Activated naive CD4-positive, alpha-beta T cell treated with anti-CD3 and anti-CD28 coated beads, Interleukin-2, amount 10 ng/mL, durations not matched to agents 7 days and 5 days (primary cell): ENCODE measurements around the gene STRADA.

Experiments
- CTCF ChIA-PET: fragments of 350-600 bp; sonication (Branson Sonifier 250); formaldehyde crosslinking; loops from one replicate; lab custom pipeline; 2021; ENCODE audit warnings: antibody characterized with exemption; lab: Charles Lee
- DNase-seq: peaks from one replicate; pipeline ENCODE4 v3.0.0-alpha.2; 2020
- H3K27ac Mint-ChIP-seq: one replicate; pipeline ENCODE4 v1.8.0; 2021; ENCODE audit warnings: mild to moderate bottlenecking, moderate library complexity, mixed read lengths
- H3K27me3 Mint-ChIP-seq: one replicate; pipeline ENCODE4 v1.8.0; 2021; ENCODE audit warnings: mild to moderate bottlenecking, mixed read lengths
- H3K36me3 Mint-ChIP-seq: one replicate; pipeline ENCODE4 v1.8.0; 2021; ENCODE audit warnings: mixed read lengths
- H3K4me1 Mint-ChIP-seq: one replicate; pipeline ENCODE4 v1.8.0; 2021; ENCODE audit warnings: mixed read lengths
- H3K4me3 Mint-ChIP-seq: one replicate; pipeline ENCODE4 v1.8.0; 2021; ENCODE audit warnings: mild to moderate bottlenecking, moderate library complexity, mixed read lengths
- H3K9me3 Mint-ChIP-seq: one replicate; pipeline ENCODE4 v1.8.0; 2021; ENCODE audit warnings: mixed read lengths

The STRADA gene

DNA sequence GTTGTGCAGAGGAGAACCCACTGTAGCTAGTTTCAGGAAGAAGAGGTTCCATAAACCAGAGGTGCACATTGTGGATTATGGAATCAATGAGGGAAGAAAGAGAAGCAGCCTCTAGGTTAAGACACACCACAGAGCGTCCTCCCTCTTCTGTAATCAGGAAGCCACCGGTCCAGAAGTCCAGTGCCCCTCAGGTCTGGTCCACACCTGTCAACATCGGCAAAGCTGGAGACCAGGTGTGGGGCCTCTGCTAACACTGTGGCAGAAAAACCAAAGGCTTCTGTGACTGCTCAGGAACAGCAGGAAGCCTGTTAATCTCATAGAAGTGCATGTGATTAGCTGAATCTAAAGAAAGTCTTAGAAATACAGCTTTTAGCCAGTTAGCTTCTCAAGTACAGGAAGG is 65.0 kb downstream of the STRADA start:
- peak overlapping the region; percentile 17 for H3K27ac Mint-ChIP-seq
- no peak for DNase-seq
- H3K27me3 Mint-ChIP-seq, result no peaks in the 10 kb centered on the region
- no peaks in the 10 kb centered on the region for H3K4me1 Mint-ChIP-seq
- H3K4me3 Mint-ChIP-seq, result no peak overlapping the region
- no peaks in the 10 kb centered on the region for H3K9me3 Mint-ChIP-seq
- CTCF ChIA-PET, result interaction anchor here (1.2 kb wide), 2 partner anchors 8 to 34 kb away, joined by 3 to 5 read pairs; no protein-coding TSS in a partner anchor
- peaks cover 18% of the 10 kb centered on the region for H3K36me3 Mint-ChIP-seq

DNA sequence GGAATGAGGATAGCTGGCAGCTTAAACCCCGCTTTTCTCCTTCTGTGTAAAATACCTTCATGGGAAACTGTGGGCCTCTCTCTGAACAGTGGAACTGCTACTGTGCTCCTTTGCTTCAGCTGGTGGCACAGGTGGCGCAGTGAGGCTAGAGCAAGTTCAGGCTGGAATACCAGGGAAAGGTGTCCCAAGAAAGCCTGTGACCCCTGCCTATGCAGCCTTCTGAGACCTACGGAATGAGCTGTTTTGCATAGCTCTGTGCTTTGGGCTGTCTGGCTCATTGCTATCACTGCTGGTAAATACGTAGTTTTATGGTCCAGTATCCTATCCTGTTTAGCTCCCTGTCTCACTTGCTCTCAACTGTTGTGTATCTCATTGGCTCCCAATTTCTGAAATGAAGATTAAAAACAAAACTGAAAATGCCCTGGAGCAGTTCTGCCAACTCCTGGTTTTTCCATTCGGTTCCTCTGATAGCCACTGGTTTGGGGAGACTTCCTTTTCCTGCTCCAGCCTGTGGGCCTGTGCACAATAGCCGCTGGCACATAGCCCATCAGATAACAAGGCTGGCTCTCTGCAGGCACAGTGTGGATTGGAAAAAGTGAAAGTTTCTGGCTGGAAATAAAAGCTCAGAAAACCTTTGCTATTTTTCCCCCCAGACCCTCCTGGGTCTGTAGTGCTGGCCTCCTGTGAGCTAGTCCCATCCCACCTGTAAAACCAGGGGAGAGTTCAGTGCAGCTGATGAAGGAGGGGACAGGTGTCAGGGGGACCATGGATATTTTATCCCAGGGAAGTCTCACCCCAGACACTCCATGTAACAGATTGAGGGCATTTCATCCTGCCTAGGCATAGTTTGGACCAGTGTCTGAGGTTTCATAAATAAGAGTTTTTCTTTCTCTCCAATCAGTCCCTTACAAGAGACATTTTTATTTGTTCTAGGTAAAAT is 65.7 kb downstream of the STRADA start:
- no peaks in the 10 kb centered on the region for H3K27me3 Mint-ChIP-seq
- peaks cover 16% of the 10 kb centered on the region for H3K36me3 Mint-ChIP-seq
- CTCF ChIA-PET, result interaction anchor here (1.1 to 1.2 kb wide), 2 partner anchors 15 to 35 kb away, joined by 3 read pairs; no protein-coding TSS in a partner anchor
- no peaks in the 10 kb centered on the region for H3K9me3 Mint-ChIP-seq
- H3K4me3 Mint-ChIP-seq, result no peak overlapping the region
- H3K4me1 Mint-ChIP-seq, result no peaks in the 10 kb centered on the region
- DNase-seq, result no peak
- no peak overlapping the region for H3K27ac Mint-ChIP-seq

DNA sequence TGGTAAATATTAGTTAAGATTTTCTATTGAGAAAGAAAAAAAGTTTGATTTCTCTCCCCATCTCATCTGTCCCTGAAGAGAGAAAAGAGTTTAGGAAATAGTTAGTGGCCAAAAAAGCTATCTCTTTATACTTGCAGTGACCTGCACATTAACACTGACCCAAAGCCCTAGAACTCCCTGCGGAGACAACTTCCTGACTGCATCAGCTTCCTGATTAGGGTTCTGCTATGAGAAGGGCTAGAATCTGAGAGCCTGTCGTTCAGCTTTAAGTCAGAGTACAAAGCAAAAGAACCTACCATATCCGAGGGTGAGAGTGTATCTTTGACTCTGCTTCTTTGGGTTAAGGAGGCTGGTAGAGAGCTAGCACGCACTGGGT is 66.4 kb downstream of the STRADA start:
- Mint-ChIP-seq H3K4me1 (no peaks in the 10 kb centered on the region), H3K27ac (no peak overlapping the region), H3K4me3 (no peak overlapping the region), H3K27me3 (no peaks in the 10 kb centered on the region), H3K9me3 (no peaks in the 10 kb centered on the region), H3K36me3 (peaks cover 19% of the 10 kb centered on the region)
- CTCF ChIA-PET, result interaction anchor here (1.1 kb wide), 1 partner anchor 15 kb away, joined by 3 read pairs; no protein-coding TSS in a partner anchor
- no peak for DNase-seq

DNA sequence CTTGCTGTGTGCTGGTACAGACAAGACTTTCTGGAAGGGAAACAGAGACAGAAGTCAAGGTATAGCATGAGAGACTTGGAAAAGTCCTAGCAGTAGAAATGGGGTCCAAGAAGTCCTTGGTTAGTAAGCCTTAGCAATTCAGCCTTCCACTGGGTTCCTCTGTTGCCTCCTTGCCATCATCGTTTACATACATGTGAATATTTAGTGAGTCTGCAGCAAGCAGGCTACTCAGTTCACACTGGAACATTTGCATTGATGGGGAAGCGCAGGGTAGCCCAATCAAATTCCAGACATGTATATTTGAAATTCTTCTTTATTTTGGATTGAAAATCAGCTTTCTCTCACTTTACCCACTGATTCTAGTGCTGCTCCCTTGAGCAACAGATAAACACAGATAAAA is 68.7 kb downstream of the STRADA start:
- H3K27ac Mint-ChIP-seq, result no peak overlapping the region
- CTCF ChIA-PET, result no interaction called here
- no peak overlapping the region for H3K4me3 Mint-ChIP-seq

DNA sequence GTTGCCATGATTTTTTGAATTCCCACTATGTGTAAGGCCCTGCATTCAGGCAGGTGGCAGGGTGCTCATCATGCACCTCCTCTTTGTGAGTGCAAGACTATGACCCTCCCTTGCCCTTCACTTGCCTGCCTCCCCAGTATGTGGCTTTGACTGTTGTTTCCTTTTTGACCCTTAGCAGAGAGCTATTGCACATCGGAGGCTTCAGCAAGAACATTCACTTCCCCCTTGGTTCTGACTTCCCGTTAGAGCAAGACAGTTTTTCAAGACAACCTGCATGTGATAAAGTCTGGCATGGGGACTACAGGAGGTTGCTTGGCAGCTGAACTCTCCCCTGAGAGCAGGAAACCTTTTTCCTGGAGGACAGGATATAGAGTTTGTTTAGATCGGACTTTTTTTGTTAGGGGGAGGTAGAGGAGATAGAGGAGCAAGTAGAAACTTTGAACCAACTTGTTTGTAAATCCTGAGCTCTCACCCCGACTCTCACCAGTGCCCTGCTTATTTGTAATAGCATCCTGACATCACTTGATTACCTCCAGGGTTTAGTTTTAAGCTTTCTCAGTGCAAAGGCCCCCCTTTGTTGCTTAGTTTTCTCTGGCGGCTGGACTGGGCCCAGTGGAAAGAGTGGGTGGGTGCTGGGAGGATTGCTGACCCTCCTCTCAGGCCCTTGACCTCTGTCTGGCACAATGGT is 75.9 kb downstream of the STRADA start:
- H3K27ac Mint-ChIP-seq, result peak overlapping the region; percentile 77
- CTCF ChIA-PET, result interaction anchor here (0.6 to 1.5 kb wide), 4 partner anchors 20 to 348 kb away, joined by 3 to 4 read pairs (median 4); no protein-coding TSS in a partner anchor
- no peaks in the 10 kb centered on the region for H3K9me3 Mint-ChIP-seq
- peaks cover 42% of the 10 kb centered on the region for H3K36me3 Mint-ChIP-seq
- H3K4me1 Mint-ChIP-seq, result peaks cover 16% of the 10 kb centered on the region
- no peaks in the 10 kb centered on the region for H3K27me3 Mint-ChIP-seq
- DNase-seq, result no peak
- no peak overlapping the region for H3K4me3 Mint-ChIP-seq

More for the DNA sequence above, 68.7 kb downstream of the STRADA start:
- no peak for DNase-seq
- Mint-ChIP-seq H3K4me1 (no peaks in the 10 kb centered on the region), H3K27me3 (no peaks in the 10 kb centered on the region), H3K36me3 (peaks cover 35% of the 10 kb centered on the region), H3K9me3 (no peaks in the 10 kb centered on the region)

DNA sequence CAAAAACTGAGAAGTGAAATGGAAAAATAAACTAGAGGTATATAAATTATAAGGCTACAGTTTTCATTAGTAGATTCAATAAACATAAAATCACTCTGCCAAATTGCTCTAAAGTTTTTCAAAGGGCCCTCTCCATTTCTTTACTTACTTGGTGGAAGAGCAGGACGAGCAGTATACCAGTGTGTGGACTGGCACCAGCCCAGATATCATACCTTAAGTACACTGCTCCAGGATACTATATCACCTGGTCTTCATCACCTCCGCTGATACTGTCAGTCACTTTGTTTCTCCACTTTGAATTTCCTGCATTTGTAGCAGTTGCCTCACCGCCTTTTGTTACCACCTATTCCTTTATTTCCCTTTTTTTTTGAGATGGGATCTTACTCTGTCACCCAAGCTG is 81.7 kb downstream of the STRADA start:
- Mint-ChIP-seq H3K36me3 (peaks cover 28% of the 10 kb centered on the region), H3K4me3 (no peak overlapping the region), H3K27me3 (no peaks in the 10 kb centered on the region), H3K9me3 (no peaks in the 10 kb centered on the region), H3K27ac (no peak overlapping the region), H3K4me1 (peaks cover 7% of the 10 kb centered on the region)
- no peak for DNase-seq
- CTCF ChIA-PET, result no interaction called here

DNA sequence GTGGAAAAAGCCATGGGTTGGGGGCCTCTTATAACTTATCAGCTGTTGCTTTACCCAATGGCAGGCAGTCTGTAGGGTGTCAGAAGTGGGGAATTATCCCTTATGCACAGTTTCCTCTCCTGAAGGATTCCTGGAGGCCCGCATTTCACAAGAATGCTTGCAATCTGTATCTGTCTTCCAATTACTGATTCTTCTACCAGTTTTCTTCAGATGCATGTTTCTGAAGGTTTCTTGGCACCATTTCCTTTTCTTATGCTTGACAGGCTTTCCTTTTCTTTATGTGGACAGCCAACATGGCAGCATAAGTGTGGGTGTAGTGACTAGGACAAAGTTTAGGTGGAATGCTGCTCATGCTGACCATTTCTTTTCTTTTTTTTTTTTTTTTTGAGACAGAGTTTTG is 83.2 kb downstream of the STRADA start:
- no peak overlapping the region for H3K4me3 Mint-ChIP-seq
- H3K27me3 Mint-ChIP-seq, result no peaks in the 10 kb centered on the region
- no peaks in the 10 kb centered on the region for H3K9me3 Mint-ChIP-seq
- H3K27ac Mint-ChIP-seq, result no peak overlapping the region
- no peaks in the 10 kb centered on the region for H3K4me1 Mint-ChIP-seq
- no peak for DNase-seq
- H3K36me3 Mint-ChIP-seq, result peaks cover 26% of the 10 kb centered on the region
- CTCF ChIA-PET, result no interaction called here

DNA sequence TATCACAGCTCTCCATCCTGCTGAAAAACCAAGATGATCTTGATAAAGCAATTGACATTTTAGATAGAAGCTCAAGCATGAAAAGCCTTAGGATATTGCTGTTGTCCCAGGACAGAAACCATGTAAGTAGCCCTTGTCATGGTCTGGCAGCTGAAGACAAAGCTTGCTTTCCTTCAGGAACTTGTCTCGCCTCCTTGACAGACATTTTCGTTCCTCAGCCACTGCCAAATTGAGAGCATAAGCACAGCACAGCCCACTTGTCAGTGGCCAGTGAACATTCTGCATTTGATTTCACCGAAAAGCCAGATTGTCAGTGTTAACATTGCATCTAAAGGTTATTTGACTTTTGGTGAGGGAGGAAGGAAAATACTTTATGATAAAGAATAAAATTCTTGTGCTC is 83.8 kb downstream of the STRADA start:
- Mint-ChIP-seq H3K36me3 (peaks cover 30% of the 10 kb centered on the region), H3K4me1 (no peaks in the 10 kb centered on the region), H3K4me3 (no peak overlapping the region), H3K27me3 (no peaks in the 10 kb centered on the region), H3K27ac (no peak overlapping the region), H3K9me3 (no peaks in the 10 kb centered on the region)
- CTCF ChIA-PET, result no interaction called here
- DNase-seq, result no peak

DNA sequence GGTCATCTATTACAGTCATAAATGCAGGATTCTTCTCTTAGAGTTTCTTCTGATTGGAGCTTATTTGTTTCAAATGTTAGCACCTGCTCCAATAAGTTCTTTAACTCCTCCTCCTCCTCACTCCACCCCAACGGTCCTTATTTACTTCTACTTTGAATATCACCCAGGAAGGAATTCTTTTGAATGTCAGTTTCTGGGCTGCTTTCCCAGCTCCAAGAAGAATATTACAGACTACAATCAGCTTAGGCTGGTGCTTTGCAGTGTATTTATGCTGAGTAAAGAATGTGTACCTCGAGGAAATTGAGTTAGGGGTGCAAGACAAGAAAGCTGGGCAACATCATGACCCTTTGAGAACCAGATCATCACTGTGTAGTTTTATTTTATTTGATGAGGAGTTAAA is 88.5 kb downstream of the STRADA start:
- H3K27me3 Mint-ChIP-seq, result no peaks in the 10 kb centered on the region
- H3K4me1 Mint-ChIP-seq, result peaks cover 12% of the 10 kb centered on the region
- H3K36me3 Mint-ChIP-seq, result peaks cover 39% of the 10 kb centered on the region
- CTCF ChIA-PET, result no interaction called here
- no peak overlapping the region for H3K4me3 Mint-ChIP-seq
- DNase-seq, result no peak
- no peaks in the 10 kb centered on the region for H3K9me3 Mint-ChIP-seq
- no peak overlapping the region for H3K27ac Mint-ChIP-seq
